Ishikawa (cell line): ENCODE measurements around the gene TRIM56.

Experiments
- MAX ChIP-seq: IDR thresholded peaks from 2 replicates; pipeline ENCODE4 v1.6.1; 2012
- REST ChIP-seq: IDR thresholded peaks from 2 replicates; pipeline ENCODE4 v1.6.1; 2012; ENCODE audit warnings: low read depth, mild to moderate bottlenecking
- TEAD4 ChIP-seq: IDR thresholded peaks from 2 replicates; pipeline ENCODE4 v1.6.1; 2012

- TF ChIP-seq MAX (no peak), REST (no peak), TEAD4 (no peak)
These were observed 39.2 kb downstream of the TRIM56 start for GRCh38 chr7:101124376-101125056.
